Tibial artery (tissue), 4 donors: Measurements from ENCODE around the gene PRKAG2.

Experiments
- DNase-seq, 2 donors: peaks; one replicate each; pipeline ENCODE4 v3.0.0-alpha.2; 2019
- H3K27ac ChIP-seq, 2 donors: fragments of 200-600 bp; sonication (generic) in 1 of 2; 1 replicate in 1 of 2; 2 replicates in 1 of 2; pipeline ENCODE4 v1.5.1; 2018 to 2019; ENCODE audit warnings: mild to moderate bottlenecking in 1 of 2
- H3K27me3 ChIP-seq, 2 donors: fragments of 200-600 bp; sonication (generic) in 1 of 2; one replicate each; pipeline versions ENCODE4 v1.5.1 to v1.6.0; 2016 to 2019
- H3K36me3 ChIP-seq, 3 donors: fragments of 200-600 bp; sonication (generic) in 2 of 3; one replicate each; pipeline ENCODE4 v1.5.1; 2016 to 2019; ENCODE audit warnings: mild to moderate bottlenecking in 2 of 3
- H3K4me1 ChIP-seq, 4 donors: fragments of 200-600 bp; sonication (generic) in 2 of 4; 1 replicate in 3 of 4; 2 replicates in 1 of 4; pipeline ENCODE4 v1.5.1; 2016 to 2019
- H3K4me3 ChIP-seq, 2 donors: fragments of 200-600 bp; sonication (generic) in 1 of 2; 1 replicate in 1 of 2; 2 replicates in 1 of 2; pipeline ENCODE4 v1.5.1; 2018 to 2019; ENCODE audit warnings: mild to moderate bottlenecking in 2 of 2
- H3K9me3 ChIP-seq, 3 donors: fragments of 200-600 bp; sonication (generic) in 1 of 3; one replicate each; pipeline ENCODE4 v1.5.1; 2016 to 2019
- CTCF ChIP-seq, 2 experiments: fragments of 200-600 bp in 1 of 2; fragments of 450-650 bp in 1 of 2; IDR thresholded peaks; one replicate each; pipeline ENCODE4 v1.5.1; 2017 to 2019; ENCODE audit warnings: antibody characterized with exemption in 2 of 2, mild to moderate bottlenecking in 1 of 2, moderate library complexity in 1 of 2
- intact Hi-C: fragments of 100-400 bp; cut with DNase I; formaldehyde crosslinking; loops from one replicate; pipeline ENCODE4 v1.15.0; 2023; ENCODE audit warnings: low total_unique reads

The PRKAG2 gene

GRCh38 chr7:151722533-151722932, 154.4 kb downstream of the PRKAG2 start:
- Histone ChIP-seq H3K9me3 (no peaks in the 10 kb centered on the region), H3K27ac (no peak overlapping the region), H3K27me3 (no peaks in the 10 kb centered on the region), H3K4me1 (peaks cover 0 to 19% (median 12%) of the 10 kb centered on the region in 4 donors), H3K4me3 (no peak overlapping the region), H3K36me3 (no peaks in the 10 kb centered on the region)
- TF ChIP-seq CTCF (IDR thresholded peaks at IDR 0.05): no peak
- DNase-seq: no peak
- intact Hi-C loops: no loop called here

- H3K27me3 ChIP-seq: no peaks in the 10 kb centered on the region
- no peak for DNase-seq
- H3K9me3 ChIP-seq: no peaks in the 10 kb centered on the region
- intact Hi-C loops: no loop called here
- peaks cover 0 to 17% (median 13%) of the 10 kb centered on the region in 4 donors for H3K4me1 ChIP-seq
- H3K4me3 ChIP-seq: no peak overlapping the region
- TF ChIP-seq CTCF (IDR thresholded peaks at IDR 0.05): no peak
- H3K27ac ChIP-seq: no peak overlapping the region
- H3K36me3 ChIP-seq: no peaks in the 10 kb centered on the region
Observed at GRCh38 chr7:151721694-151722093, 155.2 kb downstream of the PRKAG2 start.

GRCh38 chr7:151721236-151721635, 155.7 kb downstream of the PRKAG2 start:
- Histone ChIP-seq H3K36me3 (no peaks in the 10 kb centered on the region), H3K4me3 (no peak overlapping the region), H3K27ac (no peak overlapping the region), H3K4me1 (peaks cover 0 to 17% (median 13%) of the 10 kb centered on the region in 4 donors), H3K9me3 (no peaks in the 10 kb centered on the region), H3K27me3 (no peaks in the 10 kb centered on the region)
- DNase-seq: no peak
- TF ChIP-seq CTCF (IDR thresholded peaks at IDR 0.05): no peak
- intact Hi-C loops: no loop called here

- no peaks in the 10 kb centered on the region for H3K27me3 ChIP-seq
- H3K4me3 ChIP-seq: no peak overlapping the region
- no peak for TF ChIP-seq CTCF (IDR thresholded peaks at IDR 0.05)
- H3K4me1 ChIP-seq: peaks cover 0 to 16% (median 11%) of the 10 kb centered on the region in 4 donors
- DNase-seq: no peak
- no peaks in the 10 kb centered on the region for H3K36me3 ChIP-seq
- H3K9me3 ChIP-seq: no peaks in the 10 kb centered on the region
- no peak overlapping the region for H3K27ac ChIP-seq
- intact Hi-C loops: no loop called here
Observed at GRCh38 chr7:151720280-151720679, 156.6 kb downstream of the PRKAG2 start.

- no peaks in the 10 kb centered on the region for H3K27me3 ChIP-seq
- H3K27ac ChIP-seq: no peak overlapping the region
- no peak for DNase-seq
- H3K36me3 ChIP-seq: no peaks in the 10 kb centered on the region
- H3K4me3 ChIP-seq: no peak overlapping the region
- no peaks in the 10 kb centered on the region for H3K9me3 ChIP-seq
- H3K4me1 ChIP-seq: peaks cover 0 to 16% (median 11%) of the 10 kb centered on the region in 4 donors
- no peak for TF ChIP-seq CTCF (IDR thresholded peaks at IDR 0.05)
- intact Hi-C loops: no loop called here
Observed at GRCh38 chr7:151719897-151720242, 157.0 kb downstream of the PRKAG2 start.
